HG02588 (cell line): ENCODE measurements around the gene SAGE1.
"Not testable (repeated sequence)": the region's sequence is repeated elsewhere in the genome, so short reads cannot be mapped to it uniquely, and the experiment has no call there.

Experiments used
- ATAC-seq: cut with Tn5 transposase; IDR thresholded peaks from one replicate; pipeline ENCODE4 v1.9.1; 2021; ENCODE audit warnings: mild to moderate bottlenecking, moderate library complexity; ENCODE audit not compliant: unreplicated experiment

Gene SAGE1

GRCh38 chrX:135893294-135893817 is at the start of gene SAGE1, which contains the start of gene CT45A10:
SAGE1 (plus strand) TSS chrX:135893716; CDS start chrX:135896243, 2,527 bp downstream.
CT45A10 (minus strand) TSS chrX:135893444; CDS start chrX:135885344, 8,100 bp downstream.
- no peak for ATAC-seq

- ATAC-seq, result not testable (repeated sequence)
Measured at GRCh38 chrX:135854438-135854837, 39.1 kb upstream of the SAGE1 start, which contains the start of gene CT45A8. CT45A8 (minus strand) TSS chrX:135854538; CDS start chrX:135850783, 3,755 bp downstream.

DNA sequence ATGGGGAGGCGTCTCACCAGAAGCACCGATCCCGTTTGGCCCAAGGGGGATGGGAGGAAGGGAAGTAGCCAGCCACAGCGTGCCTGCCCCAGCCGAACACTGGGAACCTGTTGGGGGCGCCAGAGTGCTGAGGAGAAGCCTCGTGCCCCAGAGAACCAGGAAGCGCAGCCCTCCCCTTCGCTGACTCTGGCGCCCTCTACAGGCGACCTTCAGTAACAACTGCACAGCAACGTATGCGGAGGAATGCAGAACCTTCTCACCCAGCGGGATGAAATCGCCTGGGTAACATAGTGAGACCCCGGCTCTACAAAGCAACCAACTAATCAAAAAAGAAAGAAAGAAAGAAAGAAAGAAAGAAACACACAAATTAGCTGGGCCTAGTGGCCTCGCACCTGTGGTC is 21.8 kb upstream of the SAGE1 start, which contains the start of gene CT45A9:
CT45A9 (minus strand) TSS at position 101 of the 400 bp plus-strand sequence. CDS start 3,751 bp downstream, outside the sequence.
- ATAC-seq, result not testable (repeated sequence)

GRCh38 chrX:135882741-135883140 is 10.8 kb upstream of the SAGE1 start:
- ATAC-seq, result not testable (repeated sequence)

GRCh38 chrX:135888230-135888629 is 5.3 kb upstream of the SAGE1 start:
- not testable (repeated sequence) for ATAC-seq

DNA sequence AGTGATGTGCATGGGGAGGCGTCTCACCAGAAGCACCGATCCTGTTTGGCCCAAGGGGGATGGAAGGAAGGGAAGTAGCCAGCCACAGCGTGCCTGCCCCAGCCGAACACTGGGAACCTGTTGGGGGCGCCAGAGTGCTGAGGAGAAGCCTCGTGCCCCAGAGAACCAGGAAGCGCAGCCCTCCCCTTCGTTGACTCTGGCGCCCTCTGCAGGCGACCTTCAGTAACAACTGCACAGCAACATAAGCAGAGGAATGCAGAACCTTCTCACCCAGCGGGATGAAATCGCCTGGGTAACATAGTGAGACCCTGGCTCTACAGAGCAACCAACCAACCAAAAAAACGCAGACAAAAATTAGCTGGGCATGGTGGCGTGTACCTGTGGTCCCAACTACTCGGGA is 4.5 kb upstream of the SAGE1 start:
- ATAC-seq, result not testable (repeated sequence)

DNA sequence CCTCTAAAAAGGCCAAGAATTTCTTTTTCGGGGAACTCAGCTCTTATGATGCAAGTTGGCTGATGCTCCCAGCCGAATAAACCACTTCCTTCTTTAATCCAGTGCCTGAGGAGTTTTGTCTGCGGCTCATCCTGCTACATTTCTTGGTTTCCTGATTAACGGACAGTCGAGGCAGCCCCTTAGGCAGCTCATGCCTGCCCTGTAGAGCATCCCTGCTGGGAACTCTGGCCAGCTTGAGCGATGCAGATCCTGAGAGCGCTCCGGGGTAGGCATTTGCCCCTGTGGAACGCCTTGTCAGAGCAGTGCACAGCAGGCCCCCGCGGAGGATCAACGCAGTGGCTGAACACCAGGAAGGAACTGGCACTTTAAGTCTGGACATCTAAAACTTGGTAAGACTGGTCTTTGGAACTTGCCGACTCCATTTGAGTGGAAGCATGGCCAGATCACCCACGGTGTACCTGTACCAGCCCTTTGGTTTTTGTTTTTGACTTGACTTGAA is 3.4 kb upstream of the SAGE1 start:
- ATAC-seq, result no peak

DNA sequence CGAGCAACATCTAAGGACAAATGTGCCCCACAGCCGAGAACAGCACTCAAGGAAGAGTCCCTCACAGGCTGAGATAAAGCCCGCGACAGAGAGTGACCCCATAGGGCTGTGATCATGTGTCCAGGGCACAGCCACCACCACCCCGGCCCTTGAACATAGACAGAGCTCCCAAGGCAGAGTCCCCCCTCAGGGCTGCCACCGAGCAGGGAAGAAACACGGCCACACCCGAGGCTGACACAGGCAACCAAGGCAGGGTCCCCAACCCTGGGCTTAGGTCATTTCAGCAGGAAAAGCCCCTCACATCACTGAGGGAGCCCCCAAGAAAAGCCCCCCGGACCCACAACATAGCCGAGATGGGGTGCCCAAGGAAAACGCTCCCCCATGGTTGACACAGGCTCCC is 735 bp upstream of the SAGE1 start:
- ATAC-seq, result no peak

- no peak for ATAC-seq
Measured at GRCh38 chrX:135910251-135910650, 16.7 kb downstream of the SAGE1 start.

- no peak for ATAC-seq
Measured at GRCh38 chrX:135914404-135914803, 20.9 kb downstream of the SAGE1 start.

DNA sequence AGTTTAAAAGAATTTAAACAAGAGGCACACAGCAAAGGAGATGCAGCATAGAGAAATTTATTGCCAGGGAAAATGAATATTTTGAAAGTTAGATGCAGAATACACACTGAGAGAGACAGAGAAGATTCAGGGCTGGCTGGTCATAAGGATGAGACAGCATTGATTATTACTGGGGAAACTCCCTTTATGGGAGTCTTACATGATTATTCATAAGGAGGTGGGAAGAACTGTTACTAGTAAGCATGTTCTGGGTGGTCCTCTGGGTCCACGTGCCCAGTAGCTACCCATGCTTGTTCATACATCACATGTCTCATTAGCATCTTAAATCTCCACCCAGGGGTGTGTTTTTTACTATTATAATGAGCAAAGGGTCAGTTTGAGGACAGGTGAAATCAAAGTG is 27.0 kb downstream of the SAGE1 start:
- ATAC-seq, result not testable (repeated sequence)

DNA sequence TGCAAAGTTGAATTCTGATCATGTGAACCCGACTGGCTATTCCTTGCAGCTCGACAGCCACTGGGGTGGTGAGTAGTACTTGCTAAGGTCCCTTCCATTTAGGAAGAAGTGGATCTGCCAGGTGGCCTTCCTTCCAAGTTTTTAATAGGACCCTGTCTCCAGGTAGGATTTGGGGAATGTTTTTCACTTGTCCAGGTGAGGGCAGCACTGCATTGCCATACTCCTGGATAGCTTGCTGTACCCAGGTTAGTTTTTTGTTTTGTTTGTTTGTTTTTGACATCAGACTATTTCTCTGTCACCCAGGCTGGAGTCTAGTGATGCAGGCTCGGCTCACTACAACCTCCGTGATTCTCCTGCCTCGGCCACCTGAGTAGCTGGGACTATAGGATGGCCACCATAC is 29.8 kb downstream of the SAGE1 start:
- no peak for ATAC-seq

- no peak for ATAC-seq
Measured at GRCh38 chrX:135927897-135928296, 34.4 kb downstream of the SAGE1 start.

GRCh38 chrX:135931644-135932487 is 38.4 kb downstream of the SAGE1 start:
- ATAC-seq, result no peak

GRCh38 chrX:135944486-135944885 is 51.0 kb downstream of the SAGE1 start:
- ATAC-seq, result no peak

- no peak for ATAC-seq
Measured at GRCh38 chrX:135951291-135951690, 57.8 kb downstream of the SAGE1 start.
